DMS53 treated with DMSO at 0.1 percent for 48 hours (cell line): Measurements from ENCODE around the gene CCL7.

ENCODE experiments used
- DNase-seq: peaks from one replicate; lab custom pipeline; 2025; ENCODE audit not compliant: unreplicated experiment; lab: John Stamatoyannopoulos, UW

The CCL7 gene

DNA sequence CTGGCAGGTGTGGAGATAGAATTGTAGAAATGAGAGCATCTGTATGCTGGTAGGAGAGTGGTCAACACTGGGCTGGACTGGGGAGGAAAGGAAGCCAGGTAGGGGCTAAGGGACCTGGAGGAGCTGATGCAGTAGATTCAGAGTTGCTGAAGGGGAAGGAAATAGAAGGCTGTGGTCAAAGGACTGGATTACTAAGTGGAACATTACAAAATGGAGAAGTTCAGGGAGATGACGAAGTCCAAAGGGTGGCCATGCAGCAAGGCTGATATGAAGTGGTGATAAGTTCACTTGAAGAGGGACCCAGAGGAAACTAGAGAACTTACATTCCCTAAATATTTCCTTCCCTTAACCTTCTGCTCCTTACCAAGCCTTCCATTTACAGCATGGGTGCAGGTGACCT, 23.6 kb upstream of the CCL7 start:
- no peak for DNase-seq

DNA sequence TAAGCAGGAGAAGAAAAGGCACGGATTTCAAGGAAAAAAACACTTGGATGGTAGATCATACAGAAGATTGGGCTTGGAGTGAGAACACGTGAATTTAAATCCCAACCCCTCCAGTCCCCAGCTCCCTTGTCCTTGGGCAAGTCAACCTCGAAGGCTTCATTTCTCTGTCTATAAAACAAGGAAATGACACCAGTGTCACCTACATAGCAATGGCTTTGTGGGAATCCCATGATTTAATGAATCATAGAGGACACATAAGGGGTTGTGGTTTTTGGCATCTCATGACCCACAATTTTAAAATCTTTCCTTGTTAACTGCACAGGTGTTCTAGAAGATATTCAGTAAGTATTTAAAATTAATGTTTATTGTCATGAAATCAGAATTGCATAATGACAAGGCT, 23.1 kb upstream of the CCL7 start:
- DNase-seq: no peak

DNA sequence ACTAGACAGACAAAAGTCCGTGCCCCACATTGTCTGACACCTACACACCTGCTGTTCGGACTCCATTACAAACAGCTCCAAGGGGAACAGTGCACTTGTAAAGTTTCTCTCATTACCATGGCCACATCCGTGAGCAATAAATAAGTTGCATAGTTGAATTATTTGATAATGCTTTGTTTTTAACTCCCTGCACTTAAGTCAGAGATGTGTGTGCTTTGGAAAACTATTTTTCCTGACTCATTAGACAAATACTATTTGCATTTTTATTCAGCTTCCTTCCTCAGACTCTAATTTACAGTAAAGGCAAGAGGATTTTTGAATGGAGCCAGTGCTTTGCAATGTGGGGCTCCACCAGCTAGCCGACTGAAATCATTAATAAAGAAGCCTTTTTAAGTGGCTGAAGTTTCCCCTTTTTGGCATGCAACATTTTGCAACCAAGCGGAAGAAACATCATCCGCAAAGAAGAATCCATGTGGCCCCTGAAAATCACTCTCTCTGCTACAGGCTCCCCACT, 21.5 kb upstream of the CCL7 start:
- no peak for DNase-seq

DNA sequence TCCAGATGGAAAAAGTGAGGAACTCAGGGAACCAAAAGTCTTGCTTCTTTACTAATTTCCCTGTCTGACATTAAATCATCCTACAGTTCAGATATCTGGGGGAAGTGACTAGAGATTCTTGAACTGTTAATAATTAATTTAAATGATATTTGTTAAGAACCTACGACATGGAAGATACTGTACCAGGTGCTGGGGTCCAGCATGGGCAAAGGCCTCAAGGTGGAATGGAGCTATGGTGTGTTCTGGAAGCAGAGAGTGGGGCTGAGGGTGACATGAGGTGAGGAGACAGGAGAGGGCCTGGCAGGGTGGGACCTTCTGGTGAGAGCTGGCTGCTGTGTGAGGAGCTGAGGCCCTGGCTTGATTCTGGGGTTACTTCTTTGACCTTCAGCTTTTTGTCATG, 21.0 kb upstream of the CCL7 start:
- no peak for DNase-seq

DNA sequence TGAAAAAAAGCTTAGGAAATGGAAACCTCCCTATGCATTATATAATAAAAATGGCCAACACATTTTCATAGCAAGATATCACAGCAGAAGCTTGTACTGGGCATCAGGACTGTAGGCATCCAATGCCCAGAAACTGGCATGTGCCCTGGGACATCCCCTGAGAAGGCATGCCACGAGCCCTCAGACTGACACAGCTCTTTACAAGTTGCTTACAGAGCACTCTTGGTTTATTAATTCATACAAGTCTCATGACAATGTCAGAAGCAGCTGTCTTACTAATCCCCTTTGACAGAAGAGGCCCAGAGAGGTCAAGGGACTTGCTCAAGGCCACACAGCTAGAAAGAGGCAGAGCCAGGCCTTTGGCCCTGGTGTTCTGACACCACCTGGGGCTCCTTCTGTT, 20.5 kb upstream of the CCL7 start:
- no peak for DNase-seq

- no peak for DNase-seq
Measured at GRCh38 chr17:34251186-34251585, 18.8 kb upstream of the CCL7 start.

DNA sequence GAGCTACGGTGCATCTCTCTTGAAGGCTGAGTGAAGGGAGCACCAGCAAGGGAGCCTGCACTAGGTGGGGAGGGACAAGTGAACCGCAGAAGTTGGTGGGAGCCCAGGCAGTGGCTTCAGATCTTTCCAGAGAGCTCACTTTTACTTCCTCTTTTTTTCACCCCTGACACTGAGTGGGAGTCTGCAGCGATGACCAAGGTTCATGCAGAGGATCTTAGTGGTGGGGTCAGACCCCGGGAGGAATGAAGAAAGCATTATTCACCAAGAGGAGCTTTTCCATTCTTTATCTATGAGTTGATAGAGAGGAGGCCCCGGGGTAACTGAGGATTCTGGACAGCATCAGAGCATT, 18.0 kb upstream of the CCL7 start:
- no peak for DNase-seq

GRCh38 chr17:34252444-34253138, 17.4 kb upstream of the CCL7 start:
- no peak for DNase-seq

DNA sequence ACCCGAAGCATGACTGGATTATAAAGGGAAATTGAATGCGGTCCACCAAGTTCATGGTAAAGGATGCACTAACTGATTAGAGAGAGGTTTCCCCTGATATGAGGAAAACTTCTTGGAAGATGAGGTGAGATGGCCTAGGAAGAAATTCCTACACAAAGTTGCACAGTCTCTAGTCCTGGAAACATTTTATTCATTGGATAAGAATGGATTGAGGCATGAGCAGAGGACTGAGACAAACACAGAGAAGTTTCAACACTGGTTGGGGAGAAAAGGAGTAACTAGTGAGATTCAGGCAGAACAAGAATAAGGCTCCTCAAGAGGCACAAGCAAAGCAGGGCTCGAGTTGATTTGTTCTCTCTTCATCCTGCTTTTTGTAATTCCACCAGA, 16.9 kb upstream of the CCL7 start:
- no peak for DNase-seq

- DNase-seq: no peak
Measured at GRCh38 chr17:34254146-34254545, 15.9 kb upstream of the CCL7 start.

GRCh38 chr17:34254651-34255380, 15.2 kb upstream of the CCL7 start, which contains the start of gene CCL2:
Gene CCL2 (plus strand): TSS chr17:34255285. CDS start chr17:34255350, 65 bp downstream.
- no peak for DNase-seq

DNA sequence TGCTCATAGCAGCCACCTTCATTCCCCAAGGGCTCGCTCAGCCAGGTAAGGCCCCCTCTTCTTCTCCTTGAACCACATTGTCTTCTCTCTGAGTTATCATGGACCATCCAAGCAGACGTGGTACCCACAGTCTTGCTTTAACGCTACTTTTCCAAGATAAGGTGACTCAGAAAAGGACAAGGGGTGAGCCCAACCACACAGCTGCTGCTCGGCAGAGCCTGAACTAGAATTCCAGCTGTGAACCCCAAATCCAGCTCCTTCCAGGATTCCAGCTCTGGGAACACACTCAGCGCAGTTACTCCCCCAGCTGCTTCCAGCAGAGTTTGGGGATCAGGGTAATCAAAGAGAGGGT, 14.7 kb upstream of the CCL7 start:
- no peak for DNase-seq

- DNase-seq: no peak
Measured at GRCh38 chr17:34255841-34256240, 14.2 kb upstream of the CCL7 start.

- DNase-seq: no peak
Measured at GRCh38 chr17:34257299-34257985, 12.6 kb upstream of the CCL7 start.

- no peak for DNase-seq
Measured at GRCh38 chr17:34257986-34258326, 12.1 kb upstream of the CCL7 start.

DNA sequence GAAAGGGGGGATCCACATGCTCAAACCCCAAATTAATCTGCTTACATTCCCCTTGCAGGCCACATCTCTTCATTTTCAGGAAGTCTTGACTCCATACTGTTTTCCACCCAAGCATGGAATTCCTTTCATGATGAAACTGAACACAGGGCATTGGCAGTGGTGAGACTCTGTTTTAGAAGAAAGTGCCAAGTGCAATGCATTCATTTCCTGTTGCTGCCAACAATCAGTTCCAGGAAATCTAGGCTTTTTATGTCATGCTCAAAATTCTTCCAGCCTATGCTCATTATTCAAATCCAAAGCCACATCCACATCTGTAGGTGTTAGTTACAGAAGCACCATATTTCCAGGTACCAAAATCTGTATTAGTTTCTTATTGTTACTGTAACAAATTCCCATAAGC, 10.9 kb upstream of the CCL7 start:
- DNase-seq: no peak

DNA sequence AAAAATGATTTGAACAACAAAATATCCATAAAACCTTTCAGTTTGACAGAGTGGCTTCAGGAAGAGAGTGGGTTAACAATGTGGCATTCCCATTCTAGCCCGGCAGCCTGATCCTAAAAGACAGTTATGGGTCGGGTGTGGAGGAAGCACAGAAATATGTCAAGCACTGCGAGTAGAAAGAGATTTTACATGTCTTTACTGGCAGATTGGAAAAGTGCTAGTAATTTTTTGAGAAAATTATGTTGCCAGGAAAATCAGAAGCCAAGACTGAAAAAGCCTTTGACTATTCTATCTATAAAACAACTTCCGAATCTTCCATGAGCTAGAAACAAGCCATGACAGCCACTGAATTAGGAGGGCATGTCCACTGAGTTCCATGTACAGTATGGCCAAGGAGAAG, 9.2 kb upstream of the CCL7 start:
- DNase-seq: no peak

- no peak for DNase-seq
Measured at GRCh38 chr17:34261568-34262337, 8.3 kb upstream of the CCL7 start.

GRCh38 chr17:34265711-34266110, 4.3 kb upstream of the CCL7 start:
- DNase-seq: no peak

GRCh38 chr17:34275881-34276280, 5.9 kb downstream of the CCL7 start:
- no peak for DNase-seq

DNA sequence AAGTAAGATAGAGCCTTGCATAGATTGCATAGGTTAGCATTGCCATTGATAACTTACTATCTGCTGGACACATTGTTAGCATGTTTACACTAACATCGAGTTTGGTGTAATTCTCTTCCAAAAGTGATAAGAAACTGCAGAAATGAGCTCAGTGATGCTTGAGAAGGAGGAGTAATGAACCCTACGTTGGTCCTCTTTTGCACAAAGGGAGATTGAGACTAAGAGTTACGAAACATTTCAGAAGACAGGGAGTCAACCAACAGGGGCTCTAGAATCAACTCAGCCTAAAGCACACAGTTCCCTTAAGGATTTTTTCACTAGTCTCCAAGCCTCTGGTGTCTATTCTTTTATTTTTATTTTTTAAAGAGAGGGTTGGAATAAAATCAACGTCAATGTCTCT, 6.8 kb downstream of the CCL7 start:
- DNase-seq: no peak

DNA sequence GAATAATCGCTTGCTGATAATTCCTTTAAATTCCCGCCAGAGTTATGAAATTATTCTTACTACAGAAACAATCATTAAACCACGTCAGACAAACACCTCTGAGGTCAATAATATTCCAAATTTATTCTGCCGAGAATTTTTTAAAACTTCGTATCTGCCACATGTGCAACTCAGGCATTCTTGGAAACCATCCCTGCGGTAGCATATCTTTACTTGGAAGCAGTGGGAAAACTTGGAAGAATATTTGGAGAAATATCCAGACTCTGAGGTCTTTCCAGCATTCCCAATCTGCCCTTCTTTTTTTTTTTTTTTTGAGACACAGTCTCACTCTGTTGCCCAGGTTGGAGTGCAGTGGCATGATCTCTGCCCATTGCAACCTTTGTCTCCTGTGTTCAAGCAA, 13.6 kb downstream of the CCL7 start:
- no peak for DNase-seq
